A673 (cell line): ENCODE measurements around the gene CNPY2. TPM values are rescaled to one million over a fixed set of nuclear protein-coding genes. Genes with fewer than 3 reads are reported as not detected.
A peak's percentile ranks its signal among the peaks of the same experiment; 100 is the strongest.

Experiments
- BruUV-seq: library from RNA; stranded (reverse); fragments of 400-500 nt; replicated peaks from 2 replicates; lab custom pipeline; 2021; lab: Mats Ljungman, UMichigan
- CTCF ChIA-PET: fragments of 300-600 bp; sonication (Branson Sonifier 250); formaldehyde crosslinking; loops from one replicate; lab custom pipeline; 2022; ENCODE audit warnings: antibody characterized with exemption; lab: Charles Lee
- POLR2A ChIA-PET: fragments of 300-600 bp; sonication (Branson Sonifier 250); formaldehyde crosslinking; loops from one replicate; lab custom pipeline; 2022; ENCODE audit warnings: antibody characterized with exemption; ENCODE audit not compliant: low non-redundant PET; lab: Charles Lee
- DNase-seq: peaks from one replicate; pipeline ENCODE4 v3.0.0-alpha.2; 2015; ENCODE audit warnings: low spot score
- H3K27ac ChIP-seq: fragments of 200-600 bp; sonication (generic); 2 replicates; pipeline ENCODE4 v1.5.1; 2016; ENCODE audit warnings: mixed run types, low read depth, mild to moderate bottlenecking, mixed read lengths, antibody characterized with exemption, low read length; ENCODE audit not compliant: poor library complexity, severe bottlenecking
- H3K27me3 ChIP-seq: fragments of 200-600 bp; sonication (generic); replicated peaks from 2 replicates; pipeline ENCODE4 v1.6.1; 2017; ENCODE audit warnings: mixed run types, low read depth, mild to moderate bottlenecking, mixed read lengths, antibody characterized with exemption, low read length; ENCODE audit not compliant: insufficient read depth, poor library complexity
- H3K36me3 ChIP-seq: fragments of 200-600 bp; sonication (generic); 2 replicates; pipeline ENCODE4 v1.6.1; 2016; ENCODE audit warnings: mixed run types, mild to moderate bottlenecking, mixed read lengths, antibody characterized with exemption, low read length; ENCODE audit not compliant: insufficient read depth, poor library complexity, severe bottlenecking
- H3K4me1 ChIP-seq: fragments of 200-600 bp; sonication (generic); 2 replicates; pipeline ENCODE4 v1.6.1; 2017; ENCODE audit warnings: mixed run types, mild to moderate bottlenecking, mixed read lengths, antibody characterized with exemption, low read length; ENCODE audit not compliant: insufficient read depth, poor library complexity, severe bottlenecking
- H3K4me3 ChIP-seq: fragments of 200-600 bp; sonication (generic); 2 replicates; pipeline ENCODE4 v1.5.1; 2016; ENCODE audit warnings: low read depth, mixed run types, mild to moderate bottlenecking, mixed read lengths, low read length; ENCODE audit not compliant: poor library complexity, severe bottlenecking
- H3K9me3 ChIP-seq: fragments of 200-600 bp; sonication (generic); 2 replicates; pipeline ENCODE4 v1.6.1; 2016; ENCODE audit warnings: mixed run types, low read depth, mild to moderate bottlenecking, mixed read lengths, antibody characterized with exemption, low read length; ENCODE audit not compliant: poor library complexity, severe bottlenecking
- EZH2 ChIP-seq: fragments of 200-600 bp; sonication (generic); IDR thresholded peaks from 2 replicates; pipeline ENCODE4 v1.6.1; 2017; ENCODE audit warnings: borderline replicate concordance, low read depth, mild to moderate bottlenecking, mixed read lengths, antibody characterized with exemption, low read length; ENCODE audit not compliant: poor library complexity, severe bottlenecking
- intact Hi-C: fragments of 100-400 bp; cut with micrococcal nuclease; formaldehyde crosslinking; loops from one replicate; pipeline ENCODE4 v1.10.0; 2022; ENCODE audit not compliant: unreplicated experiment
- total RNA-seq: library from RNA; stranded (reverse); gene quantifications from 2 replicates; pipeline ENCODE4 v1.2.3, GENCODE V29; 2021
- TF ChIP-seq, protein P1 (sequence below): fragments of 300-800, 200-600 bp; sonication (generic); conservative IDR thresholded peaks from 2 replicates; pipeline ENCODE4 v1.5.1; 2017; ENCODE audit warnings: low read depth, mild to moderate bottlenecking, antibody characterized with exemption, low read length, moderate library complexity, mixed read lengths

CNPY2 gene
- total RNA-seq, 1 experiment from 2014 or later, result 166 TPM

DNA sequence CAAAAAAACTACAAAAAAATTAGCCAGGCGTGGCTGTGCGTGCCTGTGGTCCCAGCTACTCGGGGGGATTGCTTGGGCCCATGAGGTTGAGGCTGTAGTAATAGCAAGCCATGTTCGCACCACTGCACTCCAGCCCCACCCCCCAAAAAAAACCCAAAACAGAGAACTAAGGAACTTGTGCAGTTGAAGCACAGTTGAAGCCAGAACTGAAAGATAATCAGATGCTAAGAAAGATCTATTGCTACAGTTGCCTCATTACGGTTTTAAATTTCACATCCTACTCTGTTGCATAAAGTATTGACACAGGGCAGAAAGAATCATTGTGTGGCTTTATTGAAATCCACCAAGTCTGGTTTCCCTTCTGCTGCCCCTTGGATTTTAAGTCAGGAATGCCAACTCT lies 19.5 kb downstream of the CNPY2 start:
- no peaks in the 10 kb centered on the region for H3K9me3 ChIP-seq
- ChIA-PET POLR2A (no interaction called here), CTCF (no interaction called here)
- DNase-seq, result no peak
- H3K36me3 ChIP-seq, result peaks cover 14% of the 10 kb centered on the region
- intact Hi-C loops, result no loop called here
- BruUV-seq, result no TSS peak
- TF ChIP-seq, protein P1, sequence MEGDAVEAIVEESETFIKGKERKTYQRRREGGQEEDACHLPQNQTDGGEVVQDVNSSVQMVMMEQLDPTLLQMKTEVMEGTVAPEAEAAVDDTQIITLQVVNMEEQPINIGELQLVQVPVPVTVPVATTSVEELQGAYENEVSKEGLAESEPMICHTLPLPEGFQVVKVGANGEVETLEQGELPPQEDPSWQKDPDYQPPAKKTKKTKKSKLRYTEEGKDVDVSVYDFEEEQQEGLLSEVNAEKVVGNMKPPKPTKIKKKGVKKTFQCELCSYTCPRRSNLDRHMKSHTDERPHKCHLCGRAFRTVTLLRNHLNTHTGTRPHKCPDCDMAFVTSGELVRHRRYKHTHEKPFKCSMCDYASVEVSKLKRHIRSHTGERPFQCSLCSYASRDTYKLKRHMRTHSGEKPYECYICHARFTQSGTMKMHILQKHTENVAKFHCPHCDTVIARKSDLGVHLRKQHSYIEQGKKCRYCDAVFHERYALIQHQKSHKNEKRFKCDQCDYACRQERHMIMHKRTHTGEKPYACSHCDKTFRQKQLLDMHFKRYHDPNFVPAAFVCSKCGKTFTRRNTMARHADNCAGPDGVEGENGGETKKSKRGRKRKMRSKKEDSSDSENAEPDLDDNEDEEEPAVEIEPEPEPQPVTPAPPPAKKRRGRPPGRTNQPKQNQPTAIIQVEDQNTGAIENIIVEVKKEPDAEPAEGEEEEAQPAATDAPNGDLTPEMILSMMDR, result no peak
- TF ChIP-seq EZH2, result no peak
- H3K4me3 ChIP-seq, result no peak overlapping the region
- no peaks in the 10 kb centered on the region for H3K27me3 ChIP-seq
- H3K4me1 ChIP-seq, result peaks cover 28% of the 10 kb centered on the region
- peak overlapping the region; percentile 3 for H3K27ac ChIP-seq

DNA sequence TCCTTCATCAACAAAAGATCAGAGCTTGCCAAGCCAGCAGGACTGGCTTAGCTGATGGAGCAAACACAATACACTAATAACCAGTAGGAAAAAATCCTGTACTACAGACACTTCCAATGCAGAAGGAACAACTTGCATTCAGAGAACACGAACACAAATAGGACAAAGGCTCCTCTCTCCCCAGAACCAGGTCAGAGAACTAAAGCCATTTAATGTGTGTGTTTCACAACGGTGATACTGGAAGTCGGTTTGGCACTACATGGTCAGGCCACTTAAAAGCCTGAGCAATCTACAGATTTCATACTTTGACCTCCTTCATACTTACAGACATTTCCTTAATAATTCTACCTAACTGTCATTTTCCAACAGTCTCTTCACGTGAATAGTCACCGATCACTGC lies 22.0 kb downstream of the CNPY2 start:
- H3K36me3 ChIP-seq, result peaks cover 26% of the 10 kb centered on the region
- TF ChIP-seq, protein P1, result no peak
- TF ChIP-seq EZH2, result no peak
- BruUV-seq, result no TSS peak
- intact Hi-C loops, result no loop called here
- H3K4me1 ChIP-seq, result peaks cover 16% of the 10 kb centered on the region
- no peak overlapping the region for H3K27ac ChIP-seq
- no peak for DNase-seq
- ChIA-PET POLR2A (no interaction called here), CTCF (no interaction called here)
- H3K4me3 ChIP-seq, result no peak overlapping the region
- no peaks in the 10 kb centered on the region for H3K9me3 ChIP-seq
- H3K27me3 ChIP-seq, result no peaks in the 10 kb centered on the region

DNA sequence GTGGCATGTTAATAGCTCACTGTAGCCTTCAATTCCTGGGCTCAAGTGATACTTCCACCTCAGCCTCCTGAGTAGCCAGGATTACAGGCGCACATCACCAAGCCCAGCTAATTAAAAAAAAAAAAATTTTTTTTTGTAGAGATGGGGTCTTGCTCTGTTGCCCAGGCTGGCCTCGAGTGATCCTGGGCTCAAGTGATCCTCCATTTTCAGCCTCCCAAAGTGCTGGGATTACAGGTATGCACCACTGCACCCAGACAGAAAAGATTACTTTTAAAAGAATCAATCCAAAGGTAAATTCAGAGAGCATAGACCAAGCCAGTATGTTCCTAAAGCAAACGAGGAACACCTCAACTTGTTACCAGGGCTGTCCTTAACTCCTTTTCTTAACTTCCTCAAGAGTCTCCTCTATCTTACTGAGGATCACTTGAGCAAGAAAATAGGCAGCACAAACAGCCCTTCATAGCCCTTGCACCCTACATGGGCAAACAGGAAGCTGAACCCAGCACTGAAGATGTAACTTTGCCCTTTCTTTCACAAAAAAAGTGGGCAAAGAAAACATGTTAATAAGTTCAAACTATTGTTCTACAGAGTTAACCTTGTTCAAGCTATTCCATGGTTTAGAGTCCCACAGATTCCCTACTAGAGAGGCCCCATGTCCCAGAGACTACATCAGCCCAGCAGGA lies 26.9 kb downstream of the CNPY2 start:
- peaks cover 31% of the 10 kb centered on the region for H3K36me3 ChIP-seq
- DNase-seq, result no peak

More for the DNA sequence above, 26.9 kb downstream of the CNPY2 start:
- no peak for TF ChIP-seq EZH2
- TF ChIP-seq, protein P1, result no peak
- ChIA-PET POLR2A (no interaction called here), CTCF (no interaction called here)
- Histone ChIP-seq H3K4me1 (no peaks in the 10 kb centered on the region), H3K27me3 (no peaks in the 10 kb centered on the region), H3K9me3 (no peaks in the 10 kb centered on the region), H3K27ac (no peak overlapping the region), H3K4me3 (no peak overlapping the region)
- BruUV-seq, result no TSS peak
- intact Hi-C loops, result no loop called here
